Prostate gland (tissue), 2 donors: Measurements from ENCODE around the gene ZNF683.

Experiments
- CTCF ChIP-seq, 4 experiments: fragments of 200-600 bp in 2 of 4; fragments of 450-650 bp in 2 of 4; sonication (generic) in 2 of 4; IDR thresholded peaks; 1 replicate in 3 of 4; 2 replicates in 1 of 4; pipeline ENCODE4 v1.5.1; 2016 to 2019; ENCODE audit warnings: antibody characterized with exemption in 4 of 4, mild to moderate bottlenecking in 2 of 4, moderate library complexity in 2 of 4
- POLR2A ChIP-seq: fragments of 450-650 bp; IDR thresholded peaks from one replicate; pipeline ENCODE4 v1.6.1; 2016; ENCODE audit warnings: antibody characterized with exemption, mild to moderate bottlenecking
- POLR2AphosphoS5 ChIP-seq: sonication (generic); formaldehyde crosslinking; IDR thresholded peaks from one replicate; pipeline ENCODE4 v1.6.1; 2017; ENCODE audit warnings: antibody characterized with exemption

GRCh38 chr1:26418865-26419349 lies 46.4 kb upstream of the ZNF683 start:
- TF ChIP-seq CTCF (IDR thresholded peaks at IDR 0.05): no peak
- TF ChIP-seq POLR2A: no peak
- no peak for TF ChIP-seq POLR2AphosphoS5
